ENCODE data around the gene PAK2. TPM values are rescaled to one million over a fixed set of nuclear protein-coding genes. Genes with fewer than 3 reads are reported as not detected.

The PAK2 gene
- polyA plus RNA-seq, 1 of the 3 experiments (the other 2 are of a cell fraction) = 27.9 TPM

DNA sequence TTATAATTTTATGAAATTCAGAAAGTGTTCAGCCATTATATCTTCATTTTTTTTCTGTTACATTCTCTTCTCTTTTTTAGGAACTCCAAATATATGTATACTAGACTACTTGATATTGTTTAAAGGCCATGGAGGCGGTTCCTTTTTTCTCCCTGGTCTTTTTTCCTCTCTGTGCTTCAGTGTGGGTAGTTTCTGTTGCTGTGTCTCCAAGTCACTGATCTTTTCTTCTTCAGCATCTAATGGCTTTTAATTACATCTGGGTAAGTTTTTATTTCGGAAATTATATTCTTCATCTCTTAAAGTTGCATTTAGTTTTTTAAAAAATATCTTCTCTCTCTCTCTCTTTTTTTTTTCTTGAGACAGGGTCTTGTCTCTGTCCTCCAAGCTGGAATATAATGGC, 18.6 kb upstream of the PAK2 start:
- H3K27ac ChIP-seq (ENCODE audit: low read depth in 2 of 2, low read length in 1 of 2) = no peak overlapping the region
- no peaks in the 10 kb centered on the region for H3K9me2 ChIP-seq
- H3K9me3 ChIP-seq = peaks cover 12% of the 10 kb centered on the region; the same call in 1 of the 2 replicates
- DNase-seq = no peak
- 69% methylated on average over 2 of the region's 2 CpGs for WGBS (ENCODE audit: low lambda C conversion rate)
- CTCF ChIA-PET = no interaction called here
- no peaks in the 10 kb centered on the region for H3K4me1 ChIP-seq (ENCODE audit: control insufficient read depth in 1 of 2, insufficient read depth in 2 of 2, low read depth in 1 of 2, low read length in 1 of 2)
- no peak overlapping the region for H3K9ac ChIP-seq
- H3K79me2 ChIP-seq (ENCODE audit: insufficient read depth) = peaks cover 30% of the 10 kb centered on the region
- no peaks in the 10 kb centered on the region for H3K27me3 ChIP-seq (ENCODE audit: insufficient read depth)
- no peak overlapping the region for H3K4me2 ChIP-seq
- H3K4me3 ChIP-seq (ENCODE audit: low read depth in 2 of 2, low read length in 1 of 2) = no peak overlapping the region
- TF ChIP-seq, protein P1, sequence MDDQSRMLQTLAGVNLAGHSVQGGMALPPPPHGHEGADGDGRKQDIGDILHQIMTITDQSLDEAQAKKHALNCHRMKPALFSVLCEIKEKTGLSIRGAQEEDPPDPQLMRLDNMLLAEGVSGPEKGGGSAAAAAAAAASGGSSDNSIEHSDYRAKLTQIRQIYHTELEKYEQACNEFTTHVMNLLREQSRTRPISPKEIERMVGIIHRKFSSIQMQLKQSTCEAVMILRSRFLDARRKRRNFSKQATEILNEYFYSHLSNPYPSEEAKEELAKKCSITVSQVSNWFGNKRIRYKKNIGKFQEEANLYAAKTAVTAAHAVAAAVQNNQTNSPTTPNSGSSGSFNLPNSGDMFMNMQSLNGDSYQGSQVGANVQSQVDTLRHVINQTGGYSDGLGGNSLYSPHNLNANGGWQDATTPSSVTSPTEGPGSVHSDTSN (IDR thresholded peaks at IDR 0.05) = no peak
- TF ChIP-seq POLR2AphosphoS5 (IDR thresholded peaks at IDR 0.05; ENCODE audit: low read depth, low read length) (no peak), MXI1 (IDR thresholded peaks at IDR 0.05; ENCODE audit: low read depth, low read length) (no peak), GABPA (IDR thresholded peaks at IDR 0.05; ENCODE audit: low read depth) (no peak), TCF12 (IDR thresholded peaks at IDR 0.05) (no peak), FOXJ3 (CRISPR knock-in tag; IDR thresholded peaks at IDR 0.05) (no peak), EZH2phosphoT487 (IDR thresholded peaks at IDR 0.05; ENCODE audit: borderline replicate concordance, low read depth) (no peak), RXRA (IDR thresholded peaks at IDR 0.05; ENCODE audit: borderline replicate concordance, low read depth) (no peak), RAD21 (IDR thresholded peaks at IDR 0.05; ENCODE audit: low read length) (no peak), MEF2A (IDR thresholded peaks at IDR 0.05; ENCODE audit: borderline replicate concordance, low read depth) (no peak), SMC3 (IDR thresholded peaks at IDR 0.05; ENCODE audit: low read depth, low read length) (no peak), NRF1 (IDR thresholded peaks at IDR 0.05; ENCODE audit: low read depth, low read length) (no peak), FOXM1 (IDR thresholded peaks at IDR 0.05; ENCODE audit: low read depth) (no peak)
- TF ChIP-seq, protein P2, sequence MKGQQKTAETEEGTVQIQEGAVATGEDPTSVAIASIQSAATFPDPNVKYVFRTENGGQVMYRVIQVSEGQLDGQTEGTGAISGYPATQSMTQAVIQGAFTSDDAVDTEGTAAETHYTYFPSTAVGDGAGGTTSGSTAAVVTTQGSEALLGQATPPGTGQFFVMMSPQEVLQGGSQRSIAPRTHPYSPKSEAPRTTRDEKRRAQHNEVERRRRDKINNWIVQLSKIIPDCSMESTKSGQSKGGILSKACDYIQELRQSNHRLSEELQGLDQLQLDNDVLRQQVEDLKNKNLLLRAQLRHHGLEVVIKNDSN (IDR thresholded peaks at IDR 0.05; ENCODE audit: borderline replicate concordance, low read depth) = no peak
- TF ChIP-seq, protein P3, sequence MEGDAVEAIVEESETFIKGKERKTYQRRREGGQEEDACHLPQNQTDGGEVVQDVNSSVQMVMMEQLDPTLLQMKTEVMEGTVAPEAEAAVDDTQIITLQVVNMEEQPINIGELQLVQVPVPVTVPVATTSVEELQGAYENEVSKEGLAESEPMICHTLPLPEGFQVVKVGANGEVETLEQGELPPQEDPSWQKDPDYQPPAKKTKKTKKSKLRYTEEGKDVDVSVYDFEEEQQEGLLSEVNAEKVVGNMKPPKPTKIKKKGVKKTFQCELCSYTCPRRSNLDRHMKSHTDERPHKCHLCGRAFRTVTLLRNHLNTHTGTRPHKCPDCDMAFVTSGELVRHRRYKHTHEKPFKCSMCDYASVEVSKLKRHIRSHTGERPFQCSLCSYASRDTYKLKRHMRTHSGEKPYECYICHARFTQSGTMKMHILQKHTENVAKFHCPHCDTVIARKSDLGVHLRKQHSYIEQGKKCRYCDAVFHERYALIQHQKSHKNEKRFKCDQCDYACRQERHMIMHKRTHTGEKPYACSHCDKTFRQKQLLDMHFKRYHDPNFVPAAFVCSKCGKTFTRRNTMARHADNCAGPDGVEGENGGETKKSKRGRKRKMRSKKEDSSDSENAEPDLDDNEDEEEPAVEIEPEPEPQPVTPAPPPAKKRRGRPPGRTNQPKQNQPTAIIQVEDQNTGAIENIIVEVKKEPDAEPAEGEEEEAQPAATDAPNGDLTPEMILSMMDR (IDR thresholded peaks at IDR 0.05) = no peak
- TF ChIP-seq, protein P4, sequence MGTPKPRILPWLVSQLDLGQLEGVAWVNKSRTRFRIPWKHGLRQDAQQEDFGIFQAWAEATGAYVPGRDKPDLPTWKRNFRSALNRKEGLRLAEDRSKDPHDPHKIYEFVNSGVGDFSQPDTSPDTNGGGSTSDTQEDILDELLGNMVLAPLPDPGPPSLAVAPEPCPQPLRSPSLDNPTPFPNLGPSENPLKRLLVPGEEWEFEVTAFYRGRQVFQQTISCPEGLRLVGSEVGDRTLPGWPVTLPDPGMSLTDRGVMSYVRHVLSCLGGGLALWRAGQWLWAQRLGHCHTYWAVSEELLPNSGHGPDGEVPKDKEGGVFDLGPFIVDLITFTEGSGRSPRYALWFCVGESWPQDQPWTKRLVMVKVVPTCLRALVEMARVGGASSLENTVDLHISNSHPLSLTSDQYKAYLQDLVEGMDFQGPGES (IDR thresholded peaks at IDR 0.05; ENCODE audit: low read depth, low read length) = no peak
- TF ChIP-seq, protein P5, sequence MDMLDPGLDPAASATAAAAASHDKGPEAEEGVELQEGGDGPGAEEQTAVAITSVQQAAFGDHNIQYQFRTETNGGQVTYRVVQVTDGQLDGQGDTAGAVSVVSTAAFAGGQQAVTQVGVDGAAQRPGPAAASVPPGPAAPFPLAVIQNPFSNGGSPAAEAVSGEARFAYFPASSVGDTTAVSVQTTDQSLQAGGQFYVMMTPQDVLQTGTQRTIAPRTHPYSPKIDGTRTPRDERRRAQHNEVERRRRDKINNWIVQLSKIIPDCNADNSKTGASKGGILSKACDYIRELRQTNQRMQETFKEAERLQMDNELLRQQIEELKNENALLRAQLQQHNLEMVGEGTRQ (IDR thresholded peaks at IDR 0.05; ENCODE audit: borderline replicate concordance, low read depth, low read length) = no peak
- H4K20me1 ChIP-seq (ENCODE audit: insufficient read depth) = no peaks in the 10 kb centered on the region
- POLR2A ChIA-PET = no interaction called here
- no peak overlapping the region for H2AFZ ChIP-seq (ENCODE audit: low read depth)
- peaks cover 22 to 58% of the 10 kb centered on the region in 2 experiments for H3K36me3 ChIP-seq (replicated peaks in 1 of 2; ENCODE audit: control insufficient read depth in 1 of 2, insufficient read depth in 2 of 2, low read length in 1 of 2)
- no peaks in the 10 kb centered on the region for H3F3A ChIP-seq (replicated peaks; ENCODE audit: insufficient read depth)
